Mesenchymal stem cell (in vitro differentiated cells and primary cell): ENCODE data around the gene MT1F.

Experiments used
- DNase-seq: peaks from one replicate; pipeline ENCODE4 v3.0.0-alpha.2; 2013
- H2AFZ ChIP-seq: one replicate; pipeline ENCODE4 v1.6.1; 2013; ENCODE audit warnings: low read depth, mild to moderate bottlenecking, control low read depth, inconsistent platforms, low read length, moderate library complexity
- H2AK5ac ChIP-seq: 2 replicates; pipeline ENCODE4 v1.6.1; 2013; ENCODE audit warnings: low read length, moderate library complexity, mild to moderate bottlenecking, inconsistent platforms; ENCODE audit not compliant: severe bottlenecking
- H2BK120ac ChIP-seq: one replicate; pipeline ENCODE4 v1.6.1; 2013; ENCODE audit warnings: low read depth, mild to moderate bottlenecking, inconsistent platforms, low read length, moderate library complexity
- H2BK12ac ChIP-seq, 2 experiments: one replicate each; pipeline ENCODE4 v1.6.1; 2013; ENCODE audit warnings: inconsistent platforms in 2 of 2, low read length in 2 of 2, mild to moderate bottlenecking in 2 of 2, moderate library complexity in 2 of 2, control low read depth in 1 of 2
- H2BK15ac ChIP-seq: one replicate; pipeline ENCODE4 v1.6.1; 2013; ENCODE audit warnings: mild to moderate bottlenecking, low read depth, inconsistent platforms; ENCODE audit not compliant: poor library complexity, severe bottlenecking
- H2BK5ac ChIP-seq: 2 replicates; pipeline ENCODE4 v1.6.1; 2013; ENCODE audit warnings: low read depth, mild to moderate bottlenecking, low read length, control low read depth, inconsistent platforms; ENCODE audit not compliant: poor library complexity, severe bottlenecking
- H3K14ac ChIP-seq, 2 experiments: one replicate each; pipeline ENCODE4 v1.6.1; 2013; ENCODE audit warnings: inconsistent platforms in 2 of 2, low read length in 2 of 2, control low read depth in 1 of 2, mild to moderate bottlenecking in 1 of 2, moderate library complexity in 1 of 2
- H3K18ac ChIP-seq, 2 experiments: one replicate each; pipeline ENCODE4 v1.6.1; 2013; ENCODE audit warnings: inconsistent platforms in 2 of 2, low read length in 2 of 2, control low read depth in 1 of 2, low read depth in 1 of 2, mild to moderate bottlenecking in 1 of 2
- H3K23ac ChIP-seq, 2 experiments: one replicate each; pipeline ENCODE4 v1.6.1; 2013; ENCODE audit warnings: inconsistent platforms in 2 of 2, low read length in 2 of 2, mild to moderate bottlenecking in 2 of 2, moderate library complexity in 2 of 2, control low read depth in 1 of 2
- H3K27ac ChIP-seq: 2 replicates; pipeline ENCODE4 v1.5.1; 2013; ENCODE audit warnings: mild to moderate bottlenecking, moderate library complexity, low read length, control low read depth, inconsistent platforms; ENCODE audit not compliant: poor library complexity, severe bottlenecking
- H3K27me3 ChIP-seq, 2 experiments: 2 replicates each; pipeline versions ENCODE4 v1.6.1 to v1.7.0; 2013; ENCODE audit warnings: low read length in 2 of 2, mild to moderate bottlenecking in 2 of 2, moderate library complexity in 2 of 2, control low read depth in 1 of 2, inconsistent platforms in 1 of 2; ENCODE audit not compliant: control insufficient read depth in 1 of 2, insufficient read depth in 1 of 2
- H3K36me3 ChIP-seq, 2 experiments: 2 replicates each; pipeline versions ENCODE4 v1.6.1 to v1.7.0; 2013; ENCODE audit warnings: low read length in 2 of 2, control low read depth in 1 of 2, inconsistent platforms in 1 of 2, low read depth in 1 of 2, mild to moderate bottlenecking in 1 of 2; ENCODE audit not compliant: insufficient read depth in 2 of 2, control insufficient read depth in 1 of 2
- H3K4ac ChIP-seq, 2 experiments: one replicate each; pipeline ENCODE4 v1.6.1; 2013; ENCODE audit warnings: inconsistent platforms in 2 of 2, low read length in 2 of 2, mild to moderate bottlenecking in 2 of 2, moderate library complexity in 2 of 2, control low read depth in 1 of 2, low read depth in 1 of 2
- H3K4me1 ChIP-seq: 2 replicates; pipeline ENCODE4 v1.6.1; 2013; ENCODE audit warnings: low read depth, low read length, control low read depth; ENCODE audit not compliant: control insufficient read depth, insufficient read depth
- H3K4me2 ChIP-seq: 2 replicates; pipeline ENCODE4 v1.6.1; 2013; ENCODE audit warnings: low read length, mild to moderate bottlenecking, inconsistent platforms; ENCODE audit not compliant: poor library complexity, severe bottlenecking
- H3K4me3 ChIP-seq, 2 experiments: 2 replicates each; pipeline versions ENCODE4 v1.5.1 to v1.7.0; 2013; ENCODE audit warnings: low read length in 2 of 2, mild to moderate bottlenecking in 2 of 2, control low read depth in 1 of 2, low read depth in 1 of 2; ENCODE audit not compliant: insufficient read depth in 1 of 2
- H3K79me1 ChIP-seq: replicated peaks from 2 replicates; pipeline ENCODE4 v1.6.1; 2013; ENCODE audit warnings: mild to moderate bottlenecking, control low read depth, low read length, inconsistent platforms; ENCODE audit not compliant: poor library complexity, severe bottlenecking
- H3K9ac ChIP-seq: 2 replicates; pipeline ENCODE4 v1.7.0; 2013; ENCODE audit warnings: mild to moderate bottlenecking, low read length, moderate library complexity
- H3K9me3 ChIP-seq: 2 replicates; pipeline ENCODE4 v1.7.0; 2013; ENCODE audit warnings: mild to moderate bottlenecking, low read length; ENCODE audit not compliant: control insufficient read depth
- H4K8ac ChIP-seq: one replicate; pipeline ENCODE4 v1.6.1; 2013; ENCODE audit warnings: inconsistent platforms, mild to moderate bottlenecking, low read length, moderate library complexity
- H4K91ac ChIP-seq: one replicate; pipeline ENCODE4 v1.6.1; 2013; ENCODE audit warnings: mild to moderate bottlenecking, low read length, inconsistent platforms
- WGBS: methylation state at CpG from one replicate; pipeline ENCODE4 v1.1.7; 2013; ENCODE audit warnings: mixed read lengths; 5-methylcytosine and 5-hydroxymethylcytosine counted together

The MT1F gene

GRCh38 chr16:56613706-56614105 is 44.1 kb upstream of the MT1F start:
- H3K4me1 ChIP-seq: peaks cover 36% of the 10 kb centered on the region
- no peak overlapping the region for H3K4me2 ChIP-seq

GRCh38 chr16:56614549-56614991 is 43.2 kb upstream of the MT1F start:
- no peak overlapping the region for H3K4ac ChIP-seq
- H2AFZ ChIP-seq: no peak overlapping the region
- H3K18ac ChIP-seq: no peak overlapping the region
- H3K9me3 ChIP-seq: no peaks in the 10 kb centered on the region
- H4K91ac ChIP-seq: no peak overlapping the region
- H2BK120ac ChIP-seq: no peak overlapping the region
- H3K27me3 ChIP-seq: no peaks in the 10 kb centered on the region
- H3K36me3 ChIP-seq: no peaks in the 10 kb centered on the region
- H2BK12ac ChIP-seq: peak overlapping the region in 1 of 2 experiments; percentile 51
- no peak overlapping the region for H2AK5ac ChIP-seq
- H4K8ac ChIP-seq: no peak overlapping the region
- H3K23ac ChIP-seq: no peak overlapping the region
- H3K9ac ChIP-seq: no peak overlapping the region
- no peak overlapping the region for H3K4me3 ChIP-seq
- peaks cover 4% of the 10 kb centered on the region for H3K79me1 ChIP-seq
- peak overlapping the region; percentile 88 for H3K27ac ChIP-seq
- peaks cover 38% of the 10 kb centered on the region for H3K4me1 ChIP-seq
- no peak overlapping the region for H3K4me2 ChIP-seq
- H3K14ac ChIP-seq: no peak overlapping the region
- H2BK15ac ChIP-seq: no peak overlapping the region
- peak; percentile 29 for DNase-seq
- H2BK5ac ChIP-seq: peak overlapping the region; percentile 60

More at GRCh38 chr16:56613706-56614105, 44.1 kb upstream of the MT1F start:
- Histone ChIP-seq H4K91ac (no peak overlapping the region), H2AFZ (no peak overlapping the region), H2BK5ac (peak overlapping the region; percentile 71), H2BK12ac (no peak overlapping the region), H3K27ac (peak overlapping the region; percentile 86), H3K23ac (no peak overlapping the region), H4K8ac (no peak overlapping the region), H3K18ac (no peak overlapping the region), H2BK120ac (no peak overlapping the region), H3K9me3 (no peaks in the 10 kb centered on the region), H3K14ac (no peak overlapping the region), H2BK15ac (no peak overlapping the region), H3K79me1 (peaks cover 3% of the 10 kb centered on the region), H3K9ac (no peak overlapping the region), H3K4ac (no peak overlapping the region), H3K36me3 (no peaks in the 10 kb centered on the region), H3K4me3 (no peak overlapping the region), H3K27me3 (no peaks in the 10 kb centered on the region), H2AK5ac (peak overlapping the region; percentile 81)
- DNase-seq: no peak

GRCh38 chr16:56615353-56615752 is 42.4 kb upstream of the MT1F start:
- peaks cover 34% of the 10 kb centered on the region for H3K4me1 ChIP-seq
- no peak overlapping the region for H3K23ac ChIP-seq
- H3K4ac ChIP-seq: no peak overlapping the region
- H4K8ac ChIP-seq: no peak overlapping the region
- H3K27me3 ChIP-seq: no peaks in the 10 kb centered on the region
- peak overlapping the region; percentile 88 for H3K27ac ChIP-seq
- peak overlapping the region; percentile 73 for H2AK5ac ChIP-seq
- H3K9ac ChIP-seq: no peak overlapping the region
- H3K79me1 ChIP-seq: peaks cover 4% of the 10 kb centered on the region
- no peak overlapping the region for H3K14ac ChIP-seq
- no peak overlapping the region for H2BK12ac ChIP-seq
- H3K4me2 ChIP-seq: no peak overlapping the region
- no peak for DNase-seq
- no peaks in the 10 kb centered on the region for H3K9me3 ChIP-seq
- 100% methylated on average over 2 of the region's 3 CpGs for WGBS
- peak overlapping the region; percentile 60 for H2BK5ac ChIP-seq
- H2BK120ac ChIP-seq: no peak overlapping the region
- no peaks in the 10 kb centered on the region for H3K36me3 ChIP-seq
- no peak overlapping the region for H4K91ac ChIP-seq
- no peak overlapping the region for H3K18ac ChIP-seq
- no peak overlapping the region for H3K4me3 ChIP-seq
- no peak overlapping the region for H2BK15ac ChIP-seq
- no peak overlapping the region for H2AFZ ChIP-seq

GRCh38 chr16:56616608-56617211 is 41.0 kb upstream of the MT1F start:
- Histone ChIP-seq H2BK120ac (peak overlapping the region; percentile 34), H3K4me2 (peak overlapping the region; percentile 64)

More at GRCh38 chr16:56616608-56617211, 41.0 kb upstream of the MT1F start:
- peaks cover 24% of the 10 kb centered on the region for H3K4me1 ChIP-seq
- H3K27ac ChIP-seq: peak overlapping the region; percentile 31
- H3K4me3 ChIP-seq: peak overlapping the region; percentile 46 to 70
- H3K9me3 ChIP-seq: no peaks in the 10 kb centered on the region
- H3K9ac ChIP-seq: peak overlapping the region; percentile 68
- peak overlapping the region; percentile 93 for H4K8ac ChIP-seq
- no peak for DNase-seq
- 20% methylated on average over 23 of the region's 23 CpGs for WGBS
- H3K36me3 ChIP-seq: no peaks in the 10 kb centered on the region
- peak overlapping the region; percentile 63 for H2BK15ac ChIP-seq
- peak overlapping the region in 1 of 2 experiments; percentile 15 for H3K4ac ChIP-seq
- H3K27me3 ChIP-seq: no peaks in the 10 kb centered on the region
- peak overlapping the region; percentile 50 to 91 for H3K18ac ChIP-seq
- H3K14ac ChIP-seq: peak overlapping the region in 1 of 2 experiments; percentile 76
- H3K79me1 ChIP-seq: peaks cover 4% of the 10 kb centered on the region
- H2BK12ac ChIP-seq: peak overlapping the region in 1 of 2 experiments; percentile 37
- H2AFZ ChIP-seq: peak overlapping the region; percentile 80
- peak overlapping the region; percentile 76 for H4K91ac ChIP-seq
- H3K23ac ChIP-seq: peak overlapping the region in 1 of 2 experiments; percentile 67
- peak overlapping the region; percentile 1 for H2AK5ac ChIP-seq
- H2BK5ac ChIP-seq: peak overlapping the region; percentile 48
